CD14-positive monocyte (primary cell): Measurements from ENCODE around the gene CAMK2N2. TPM values are rescaled to one million over a fixed set of nuclear protein-coding genes. Genes with fewer than 3 reads are reported as not detected.

Experiments used
- DNase-seq, 3 donors: peaks; one replicate each; pipeline ENCODE4 v3.0.0-alpha.2; 2011 to 2022
- H2AFZ ChIP-seq: 2 replicates; pipeline ENCODE4 v1.6.0; 2012; ENCODE audit warnings: mild to moderate bottlenecking, low read depth, low read length, inconsistent platforms; ENCODE audit not compliant: insufficient read depth, poor library complexity, severe bottlenecking
- H3K27ac ChIP-seq, 2 donors: 1 replicate in 1 of 2; 2 replicates in 1 of 2; pipeline ENCODE4 v1.5.1; 2012 to 2013; ENCODE audit warnings: low read length in 2 of 2, control low read depth in 1 of 2, inconsistent platforms in 1 of 2, low read depth in 1 of 2, mild to moderate bottlenecking in 1 of 2
- H3K27me3 ChIP-seq, 2 donors: one replicate each; pipeline versions ENCODE4 v1.6.0 to v1.6.1; 2011 to 2013; ENCODE audit warnings: low read length in 2 of 2; ENCODE audit not compliant: control insufficient read depth in 2 of 2, insufficient read depth in 2 of 2
- H3K36me3 ChIP-seq, 2 donors: replicated peaks in 1 of 2; 1 replicate in 1 of 2; 2 replicates in 1 of 2; pipeline versions ENCODE4 v1.5.1 to v1.6.1; 2012 to 2013; ENCODE audit warnings: low read length in 2 of 2, control low read depth in 1 of 2, inconsistent platforms in 1 of 2, mild to moderate bottlenecking in 1 of 2; ENCODE audit not compliant: insufficient read depth in 2 of 2, control insufficient read depth in 1 of 2
- H3K4me1 ChIP-seq, 2 donors: 1 replicate in 1 of 2; 2 replicates in 1 of 2; pipeline versions ENCODE4 v1.5.1 to v1.6.1; 2012 to 2013; ENCODE audit warnings: low read length in 2 of 2, control low read depth in 1 of 2, inconsistent platforms in 1 of 2, mild to moderate bottlenecking in 1 of 2, moderate library complexity in 1 of 2; ENCODE audit not compliant: insufficient read depth in 2 of 2, control insufficient read depth in 1 of 2
- H3K4me2 ChIP-seq: replicated peaks from 2 replicates; pipeline ENCODE3; 2012; ENCODE audit warnings: low read length, moderate library complexity, mild to moderate bottlenecking; ENCODE audit not compliant: poor library complexity, severe bottlenecking; ENCODE audit errors: extremely low read depth
- H3K4me3 ChIP-seq, 3 experiments: fragments of 200-600 bp in 1 of 3; sonication (generic) in 1 of 3; replicated peaks in 1 of 3; 1 replicate in 2 of 3; 2 replicates in 1 of 3; pipeline ENCODE4 v1.5.1; 2011 to 2013; ENCODE audit warnings: low read length in 3 of 3, mild to moderate bottlenecking in 3 of 3, control low read depth in 2 of 3, low read depth in 2 of 3, inconsistent platforms in 1 of 3, moderate library complexity in 1 of 3
- H3K79me2 ChIP-seq: 2 replicates; pipeline ENCODE4 v1.6.0; 2012; ENCODE audit warnings: mild to moderate bottlenecking, control low read depth, inconsistent platforms, low read length, moderate library complexity; ENCODE audit not compliant: insufficient read depth
- H3K9ac ChIP-seq: 2 replicates; pipeline ENCODE4 v1.6.0; 2017; ENCODE audit warnings: low read length, mild to moderate bottlenecking; ENCODE audit not compliant: insufficient read depth, poor library complexity, severe bottlenecking
- H3K9me3 ChIP-seq, 2 donors: replicated peaks in 1 of 2; 1 replicate in 1 of 2; 2 replicates in 1 of 2; pipeline versions ENCODE4 v1.5.1 to v1.6.1; 2012 to 2013; ENCODE audit warnings: low read length in 2 of 2, control low read depth in 1 of 2; ENCODE audit not compliant: control insufficient read depth in 1 of 2, insufficient read depth in 1 of 2
- H4K20me1 ChIP-seq: 2 replicates; pipeline ENCODE4 v1.6.0; 2012; ENCODE audit warnings: mild to moderate bottlenecking, low read length, control low read depth, moderate library complexity; ENCODE audit not compliant: insufficient read depth
- H3K27ac Mint-ChIP-seq, 7 donors: one replicate each; pipeline ENCODE4 v1.8.0; 2020; ENCODE audit warnings: mild to moderate bottlenecking in 7 of 7, mixed read lengths in 7 of 7, moderate library complexity in 6 of 7, inconsistent platforms in 2 of 7
- H3K27me3 Mint-ChIP-seq, 3 donors: one replicate each; pipeline ENCODE4 v1.8.0; 2021 to 2022; ENCODE audit warnings: low read depth in 3 of 3, mild to moderate bottlenecking in 3 of 3, mixed read lengths in 3 of 3, moderate library complexity in 3 of 3, inconsistent platforms in 1 of 3
- H3K36me3 Mint-ChIP-seq, 2 donors: one replicate each; pipeline ENCODE4 v1.8.0; 2020; ENCODE audit warnings: mixed read lengths in 2 of 2, inconsistent platforms in 1 of 2, mild to moderate bottlenecking in 1 of 2
- H3K4me1 Mint-ChIP-seq: one replicate; pipeline ENCODE4 v1.8.0; 2020; ENCODE audit warnings: mild to moderate bottlenecking, mixed read lengths
- H3K4me3 Mint-ChIP-seq, 2 donors: one replicate each; pipeline ENCODE4 v1.8.0; 2020; ENCODE audit warnings: mild to moderate bottlenecking in 2 of 2, mixed read lengths in 2 of 2, moderate library complexity in 1 of 2
- H3K9me3 Mint-ChIP-seq, 7 donors: one replicate each; pipeline ENCODE4 v1.8.0; 2020 to 2022; ENCODE audit warnings: mixed read lengths in 7 of 7, mild to moderate bottlenecking in 6 of 7, moderate library complexity in 6 of 7, inconsistent platforms in 2 of 7
- WGBS: methylation state at CpG from one replicate; pipeline ENCODE4 v1.1.5; 2013; ENCODE audit warnings: missing lambda C conversion rate; ENCODE audit not compliant: insufficient coverage; 5-methylcytosine and 5-hydroxymethylcytosine counted together
- intact Hi-C, 2 donors: fragments of 100-400 bp; cut with micrococcal nuclease; formaldehyde crosslinking; loops; one replicate each; pipeline versions ENCODE4 v1.15.0 to v1.15.1; 2023
- polyA plus RNA-seq, 3 donors: library from polyadenylated mRNA; depleted of rRNA in 1 of 3; unstranded in 2 of 3; stranded (reverse) in 1 of 3; fragments of 300-500 nt in 2 of 3; fragments of >200 nt in 1 of 3; fragmentation: Illumina TruSeq in 2 of 3; gene quantifications; 1 replicate in 2 of 3; 2 replicates in 1 of 3; pipeline ENCODE4 v1.2.3, GENCODE V29; 2012 to 2021
- TF ChIP-seq, protein P1 (sequence below): fragments of 200-600 bp; IDR thresholded peaks from one replicate; pipeline ENCODE4 v1.8.0; 2022; ENCODE audit warnings: antibody characterized with exemption, mild to moderate bottlenecking

The CAMK2N2 gene
- polyA plus RNA-seq, 3 donors, result not detected

GRCh38 chr3:184307915-184308314 is 46.6 kb upstream of the CAMK2N2 start:
- Histone ChIP-seq H3K9me3 (no peaks in the 10 kb centered on the region), H3K27ac (no peak overlapping the region), H3K79me2 (peaks cover under 1% of the 10 kb centered on the region), H3K36me3 (peaks cover 59 to 63% of the 10 kb centered on the region in 2 donors), H2AFZ (no peak overlapping the region), H3K9ac (no peak overlapping the region), H3K4me1 (no peaks in the 10 kb centered on the region), H3K27me3 (no peaks in the 10 kb centered on the region), H3K4me2 (no peak overlapping the region), H3K4me3 (no peak overlapping the region), H4K20me1 (peaks cover 7% of the 10 kb centered on the region)
- TF ChIP-seq, protein P1, sequence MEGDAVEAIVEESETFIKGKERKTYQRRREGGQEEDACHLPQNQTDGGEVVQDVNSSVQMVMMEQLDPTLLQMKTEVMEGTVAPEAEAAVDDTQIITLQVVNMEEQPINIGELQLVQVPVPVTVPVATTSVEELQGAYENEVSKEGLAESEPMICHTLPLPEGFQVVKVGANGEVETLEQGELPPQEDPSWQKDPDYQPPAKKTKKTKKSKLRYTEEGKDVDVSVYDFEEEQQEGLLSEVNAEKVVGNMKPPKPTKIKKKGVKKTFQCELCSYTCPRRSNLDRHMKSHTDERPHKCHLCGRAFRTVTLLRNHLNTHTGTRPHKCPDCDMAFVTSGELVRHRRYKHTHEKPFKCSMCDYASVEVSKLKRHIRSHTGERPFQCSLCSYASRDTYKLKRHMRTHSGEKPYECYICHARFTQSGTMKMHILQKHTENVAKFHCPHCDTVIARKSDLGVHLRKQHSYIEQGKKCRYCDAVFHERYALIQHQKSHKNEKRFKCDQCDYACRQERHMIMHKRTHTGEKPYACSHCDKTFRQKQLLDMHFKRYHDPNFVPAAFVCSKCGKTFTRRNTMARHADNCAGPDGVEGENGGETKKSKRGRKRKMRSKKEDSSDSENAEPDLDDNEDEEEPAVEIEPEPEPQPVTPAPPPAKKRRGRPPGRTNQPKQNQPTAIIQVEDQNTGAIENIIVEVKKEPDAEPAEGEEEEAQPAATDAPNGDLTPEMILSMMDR, result no peak
- H3K27me3 Mint-ChIP-seq, result no peaks in the 10 kb centered on the region
- H3K4me3 Mint-ChIP-seq, result no peak overlapping the region
- no peaks in the 10 kb centered on the region for H3K4me1 Mint-ChIP-seq
- H3K27ac Mint-ChIP-seq, result peak overlapping the region in 2 of 7 donors; percentile 12 to 22
- no peaks in the 10 kb centered on the region for H3K9me3 Mint-ChIP-seq
- H3K36me3 Mint-ChIP-seq, result peaks cover 60 to 68% of the 10 kb centered on the region in 2 donors
- no peak for DNase-seq
- WGBS, result 100% methylated on average over 8 of the region's 9 CpGs
- intact Hi-C loops, result no loop called here

DNA sequence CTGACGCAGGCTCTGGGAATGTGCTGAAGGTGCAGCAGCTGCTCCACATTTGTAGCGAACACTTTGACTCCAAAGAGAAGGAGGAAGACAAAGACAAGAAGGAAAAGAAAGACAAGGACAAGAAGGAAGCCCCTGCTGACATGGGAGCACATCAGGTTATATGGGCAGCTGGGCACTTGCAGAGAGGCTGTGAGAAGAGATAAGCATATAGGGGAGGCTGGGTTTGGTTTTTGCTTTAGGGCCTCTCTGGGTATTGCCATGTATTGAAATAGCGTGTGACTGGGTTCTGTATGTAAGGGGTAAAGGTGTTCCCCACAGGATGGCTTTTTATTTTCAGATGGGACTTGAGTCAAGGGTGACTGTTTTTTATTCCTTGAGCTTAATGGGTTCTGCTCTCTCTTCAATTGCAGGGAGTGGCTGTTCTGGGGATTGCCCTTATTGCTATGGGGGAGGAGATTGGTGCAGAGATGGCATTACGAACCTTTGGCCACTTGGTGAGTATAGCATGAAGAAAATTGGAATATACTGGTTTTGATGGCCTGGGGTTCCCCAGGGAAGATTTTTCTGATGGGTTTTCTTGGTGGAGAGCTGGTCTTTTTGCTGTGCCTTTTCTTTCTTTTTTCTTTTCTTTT is 45.1 kb upstream of the CAMK2N2 start:
- Mint-ChIP-seq H3K9me3 (no peaks in the 10 kb centered on the region), H3K27me3 (no peaks in the 10 kb centered on the region), H3K4me3 (no peak overlapping the region), H3K36me3 (peaks cover 74 to 82% of the 10 kb centered on the region in 2 donors), H3K27ac (peak overlapping the region in 3 of 7 donors; percentile 2 to 62 (median 26)), H3K4me1 (no peaks in the 10 kb centered on the region)
- H3K27me3 ChIP-seq, result no peaks in the 10 kb centered on the region
- 100% methylated on average over 3 of the region's 4 CpGs for WGBS
- no peaks in the 10 kb centered on the region for H3K9me3 ChIP-seq
- H3K27ac ChIP-seq, result no peak overlapping the region
- intact Hi-C loops, result no loop called here
- peaks cover 74 to 78% of the 10 kb centered on the region in 2 donors for H3K36me3 ChIP-seq
- no peak for DNase-seq
- H3K9ac ChIP-seq, result no peak overlapping the region
- H3K4me1 ChIP-seq, result no peaks in the 10 kb centered on the region
- H2AFZ ChIP-seq, result no peak overlapping the region
- H4K20me1 ChIP-seq, result peaks cover 7% of the 10 kb centered on the region
- peaks cover 6% of the 10 kb centered on the region for H3K79me2 ChIP-seq
- TF ChIP-seq, protein P1, result no peak
- H3K4me2 ChIP-seq, result no peak overlapping the region
- H3K4me3 ChIP-seq, result no peak overlapping the region
